NCI-H2196 (cell line): ENCODE data around the gene PPP1R16B.
"Not testable (repeated sequence)": the region's sequence is repeated elsewhere in the genome, so short reads cannot be mapped to it uniquely, and the experiment has no call there.

Experiments
- DNase-seq: peaks from one replicate; lab custom pipeline; 2025; ENCODE audit not compliant: unreplicated experiment; lab: John Stamatoyannopoulos, UW

The PPP1R16B gene

DNA sequence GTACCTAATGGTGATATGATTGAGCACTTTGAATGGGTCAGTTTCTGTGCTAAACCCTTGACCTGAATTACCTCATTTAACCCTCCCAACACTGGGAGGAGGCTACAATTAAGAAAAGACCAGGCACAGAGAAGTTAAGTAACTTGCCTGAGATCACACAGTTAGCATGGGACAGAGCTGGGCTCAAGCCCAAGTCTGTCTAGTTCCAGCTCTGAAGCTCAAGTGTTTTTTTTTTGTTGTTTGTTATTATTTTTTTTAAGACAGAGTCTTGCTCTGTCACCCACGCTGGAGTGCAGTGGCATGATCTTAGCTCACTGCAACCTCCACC lies 124.7 kb downstream of the PPP1R16B start:
- no peak for DNase-seq

DNA sequence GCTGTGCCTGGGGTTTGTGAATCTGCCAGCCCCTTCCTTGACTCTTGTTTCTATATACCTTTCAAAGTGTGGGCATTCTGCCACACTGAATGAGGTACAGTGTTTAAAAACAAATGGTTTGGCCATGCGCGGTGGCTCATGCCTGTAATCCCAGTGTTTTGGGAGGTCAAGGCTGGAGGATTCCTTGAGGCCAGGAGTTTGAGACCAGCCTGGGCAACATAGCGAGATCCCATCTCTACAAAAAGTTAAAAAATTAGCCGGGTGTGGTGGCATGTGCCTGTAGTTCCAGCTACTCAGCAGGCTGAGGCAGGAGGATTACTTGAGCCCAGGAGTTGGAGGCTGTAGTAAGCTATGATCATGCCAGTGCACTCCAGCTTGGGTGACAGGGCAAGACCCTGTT lies 126.5 kb downstream of the PPP1R16B start:
- no peak for DNase-seq

DNA sequence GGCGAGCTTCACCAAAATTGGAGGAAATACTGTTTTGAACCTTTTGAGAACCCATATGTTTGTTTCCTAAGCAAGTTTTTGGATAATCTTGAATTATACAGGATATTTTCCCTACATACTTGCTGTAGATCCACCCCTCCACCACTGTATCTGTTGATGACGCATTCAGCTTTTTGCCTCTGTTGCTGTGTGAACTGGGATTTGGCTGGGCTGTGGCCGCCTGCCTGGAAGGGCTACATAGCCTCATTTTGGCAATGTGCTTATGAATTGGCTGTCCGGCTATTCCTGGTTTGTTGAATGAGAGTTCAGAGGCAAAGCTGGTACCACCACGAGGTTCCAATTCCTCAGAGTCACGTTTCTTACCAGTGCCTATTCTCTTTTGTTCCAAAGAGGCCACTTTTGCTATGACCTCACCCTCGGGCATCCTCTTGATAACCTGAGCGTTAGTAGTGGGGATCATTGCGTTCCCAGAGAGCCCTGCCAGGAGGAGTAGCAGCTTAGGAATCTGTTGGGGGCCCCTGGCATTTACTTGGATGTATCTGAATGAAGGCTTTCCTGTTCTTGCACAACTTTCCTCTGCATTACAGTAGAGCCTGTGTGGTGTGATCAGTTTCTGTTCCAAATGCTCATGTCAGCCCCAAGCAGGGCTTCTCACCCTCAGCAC lies 127.1 kb downstream of the PPP1R16B start:
- DNase-seq, result no peak

DNA sequence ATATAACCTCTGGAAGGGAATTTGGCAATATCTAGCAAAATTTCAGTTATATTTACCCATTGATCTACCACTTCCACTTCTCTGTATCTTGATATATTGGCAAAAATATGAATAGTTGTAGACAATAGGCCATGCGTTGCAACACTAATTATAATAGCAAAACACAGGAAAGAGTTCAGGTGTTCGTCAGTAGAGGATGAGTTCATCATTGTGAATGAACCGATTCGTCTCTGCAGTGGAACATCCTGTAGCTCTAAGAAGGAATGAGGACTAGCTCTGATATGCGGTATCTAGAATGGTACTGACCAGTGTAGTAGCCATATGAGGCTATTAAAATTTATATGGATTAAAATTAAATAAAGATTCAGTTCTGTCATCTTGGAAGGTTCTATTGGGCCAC lies 129.0 kb downstream of the PPP1R16B start:
- DNase-seq, result no peak

DNA sequence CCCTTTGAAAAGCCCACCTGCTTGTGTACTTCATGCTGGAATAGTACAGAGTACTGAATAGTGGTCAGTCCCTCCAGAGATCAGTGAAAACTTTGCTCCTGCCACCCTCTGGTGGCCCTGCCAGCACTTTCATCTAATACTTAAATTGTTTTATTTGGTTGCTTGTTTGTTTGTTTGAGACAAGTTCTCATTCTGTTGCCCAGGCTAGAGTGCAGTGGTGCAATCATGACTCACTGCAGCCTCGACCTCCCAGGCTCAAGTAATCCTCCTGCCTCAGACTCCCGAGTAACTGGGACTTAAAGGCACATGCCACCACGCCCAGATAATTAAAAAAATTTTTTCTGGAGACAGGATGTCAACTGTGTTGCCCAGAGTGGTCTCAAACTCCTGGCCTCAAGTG lies 129.8 kb downstream of the PPP1R16B start:
- no peak for DNase-seq

DNA sequence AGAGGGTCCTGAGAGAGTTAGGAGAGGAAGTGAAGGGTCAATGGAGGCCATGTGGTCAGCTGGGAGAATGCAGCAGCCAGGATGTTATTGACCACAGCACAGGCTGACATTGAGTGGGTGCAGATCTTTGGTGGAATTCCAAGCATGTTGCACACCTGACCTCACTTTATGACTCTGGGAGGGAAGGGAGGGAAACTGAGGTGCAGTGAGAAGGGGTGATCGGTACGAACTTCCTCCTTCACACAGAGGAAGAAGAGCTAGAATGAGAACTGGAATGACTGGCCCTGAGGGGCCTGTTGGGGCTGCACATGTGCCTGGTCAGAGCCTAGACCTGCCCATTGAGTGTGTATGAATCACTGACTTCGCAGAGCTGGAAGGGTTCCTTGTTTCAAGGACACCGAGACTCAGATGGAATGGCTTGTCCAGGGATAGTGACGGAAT lies 130.5 kb downstream of the PPP1R16B start:
- DNase-seq, result no peak

DNA sequence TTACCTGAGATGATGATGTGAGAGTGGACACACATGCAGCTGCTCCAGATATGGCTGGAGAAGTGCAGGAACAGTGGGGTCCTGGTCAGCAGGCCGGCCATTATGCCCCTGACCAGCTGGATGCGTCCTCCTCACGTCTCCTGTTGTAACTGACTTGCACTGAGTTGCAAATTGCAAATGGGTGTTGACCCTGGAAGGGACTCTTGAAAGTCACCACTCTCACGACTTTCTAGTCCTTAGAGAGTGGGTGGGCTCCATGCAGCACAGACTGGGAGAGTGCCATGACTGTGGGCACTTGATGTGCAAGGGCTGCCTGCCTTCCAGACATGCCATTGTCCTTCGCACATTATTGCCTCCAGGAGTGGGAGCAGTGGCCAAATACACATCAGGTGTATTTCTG lies 131.5 kb downstream of the PPP1R16B start:
- DNase-seq, result no peak

DNA sequence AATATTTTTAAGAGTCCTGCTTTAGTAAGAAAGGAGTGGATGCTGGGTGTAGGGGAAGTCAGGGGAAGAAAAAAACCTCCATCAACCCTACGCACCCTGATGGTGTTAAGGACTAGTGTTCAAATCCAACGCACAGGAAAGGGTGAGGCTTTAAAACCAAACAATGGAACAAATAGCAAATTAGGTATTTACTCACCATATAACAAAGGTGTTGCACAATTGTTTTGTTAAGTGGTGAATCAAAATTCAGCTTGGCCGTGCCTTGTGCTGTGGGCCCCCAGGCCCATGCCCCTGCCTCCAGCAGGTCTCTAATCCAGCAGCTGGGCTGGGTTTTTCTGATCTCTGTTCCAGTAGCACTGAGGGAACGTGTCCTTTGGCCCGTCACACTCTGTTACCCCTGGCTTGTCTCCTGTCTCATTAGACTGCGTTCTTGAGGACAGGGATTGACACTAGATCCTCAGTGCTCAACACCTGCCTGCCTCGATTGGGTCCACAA lies 132.5 kb downstream of the PPP1R16B start:
- no peak for DNase-seq

DNA sequence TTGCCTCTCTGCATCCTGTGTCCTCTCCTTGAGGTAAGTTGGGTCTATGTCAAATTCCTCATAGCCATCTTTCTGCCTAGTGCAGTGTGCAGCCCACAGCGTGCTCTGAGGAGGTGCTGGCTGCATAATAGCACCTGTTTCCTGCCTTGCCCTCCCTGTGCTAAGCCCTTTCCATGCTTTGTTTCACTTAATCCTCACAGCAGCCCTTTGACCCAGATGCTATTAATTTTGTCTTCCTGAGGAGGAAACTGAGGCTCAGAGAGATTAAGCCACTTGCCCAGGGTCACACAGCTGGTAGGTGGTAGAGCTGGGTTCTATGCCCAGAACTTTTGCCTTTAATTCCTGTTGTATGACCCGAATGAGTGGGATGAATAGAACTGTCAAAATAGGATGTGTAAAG lies 134.2 kb downstream of the PPP1R16B start:
- no peak for DNase-seq

DNA sequence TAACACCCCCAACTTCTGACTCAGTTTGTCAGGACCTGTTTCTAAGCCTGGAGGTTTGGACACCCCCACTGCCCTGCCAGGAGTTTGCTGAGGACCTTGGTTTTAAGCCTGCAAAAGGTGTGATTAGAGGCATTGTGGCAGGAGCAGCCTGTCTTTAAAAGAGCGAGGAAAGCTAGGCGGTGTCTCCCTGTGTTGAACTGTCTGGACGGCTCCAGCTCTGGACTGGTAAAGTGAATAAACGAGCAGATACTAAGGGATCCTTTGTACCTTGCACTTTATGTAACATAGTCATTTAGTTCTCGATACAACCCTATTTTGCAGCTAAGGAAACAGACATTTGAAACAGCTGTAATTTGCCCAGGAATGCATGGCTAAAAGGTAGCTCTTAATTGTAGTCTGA lies 135.1 kb downstream of the PPP1R16B start:
- no peak for DNase-seq

DNA sequence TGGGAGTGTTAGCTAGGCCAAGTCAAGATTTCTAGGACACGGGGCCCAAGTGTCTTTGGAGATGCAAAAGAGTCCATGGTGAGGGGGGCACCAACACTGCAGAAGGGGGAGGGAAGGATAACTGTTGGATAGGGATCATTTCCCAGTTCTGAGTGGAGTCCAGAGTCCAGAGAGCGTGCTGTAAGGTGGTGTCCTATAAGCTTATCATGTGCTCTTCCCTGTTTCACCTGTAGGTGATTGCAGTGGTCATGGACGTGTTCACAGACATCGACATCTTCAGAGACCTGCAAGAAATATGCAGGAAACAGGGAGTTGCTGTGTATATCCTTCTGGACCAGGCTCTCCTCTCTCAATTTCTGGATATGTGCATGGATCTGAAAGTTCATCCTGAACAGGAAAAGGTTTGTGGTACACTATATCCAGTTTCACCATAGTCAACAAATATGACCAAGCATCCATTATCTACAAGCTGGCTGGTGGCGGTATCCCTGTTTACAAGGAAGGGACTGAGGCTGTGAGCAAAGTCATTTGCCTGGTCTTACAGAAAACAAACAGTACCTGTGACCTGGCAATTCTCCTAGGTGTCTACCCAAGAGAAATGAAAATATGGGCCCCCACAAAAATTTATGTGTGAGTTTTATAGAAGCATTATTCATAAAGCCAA lies 136.4 kb downstream of the PPP1R16B start:
- no peak for DNase-seq

DNA sequence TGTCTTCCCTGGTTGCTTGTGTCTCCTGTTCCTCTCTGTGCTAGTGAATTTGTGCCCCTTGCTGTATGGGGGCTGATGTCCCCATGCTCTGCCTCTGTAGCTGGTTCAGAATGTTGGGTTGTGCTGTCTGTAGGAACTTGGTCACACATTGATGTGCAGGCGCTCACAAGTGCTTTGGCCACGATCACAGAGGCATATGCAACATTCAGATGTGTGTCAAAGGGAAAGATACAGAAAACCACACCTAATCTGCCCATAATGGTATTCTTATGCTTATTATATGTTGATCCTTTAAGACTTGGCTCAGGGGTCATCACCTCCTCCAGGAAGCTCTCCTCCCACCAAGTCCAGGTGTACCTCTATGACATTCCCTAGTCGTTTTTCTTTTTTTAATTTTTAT lies 139.5 kb downstream of the PPP1R16B start:
- no peak for DNase-seq

DNA sequence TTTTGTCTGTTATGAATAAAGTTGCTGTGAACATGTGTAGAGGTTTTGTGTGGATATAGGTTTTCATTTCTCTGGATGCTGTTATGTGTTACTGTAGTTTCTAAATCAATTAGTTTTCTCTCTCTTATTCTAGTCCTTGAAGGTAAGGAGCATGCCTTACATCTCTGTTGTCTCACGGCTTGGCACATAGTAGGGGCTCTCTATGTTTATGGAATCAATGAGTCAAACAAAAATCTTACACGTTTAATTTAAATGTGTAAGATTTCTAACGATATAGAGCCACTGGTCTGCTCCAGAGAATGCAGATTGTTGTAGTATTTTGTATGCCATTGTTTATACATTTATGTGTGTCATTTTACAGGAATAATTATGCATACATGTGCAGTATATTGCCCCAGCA lies 141.3 kb downstream of the PPP1R16B start:
- DNase-seq, result no peak

DNA sequence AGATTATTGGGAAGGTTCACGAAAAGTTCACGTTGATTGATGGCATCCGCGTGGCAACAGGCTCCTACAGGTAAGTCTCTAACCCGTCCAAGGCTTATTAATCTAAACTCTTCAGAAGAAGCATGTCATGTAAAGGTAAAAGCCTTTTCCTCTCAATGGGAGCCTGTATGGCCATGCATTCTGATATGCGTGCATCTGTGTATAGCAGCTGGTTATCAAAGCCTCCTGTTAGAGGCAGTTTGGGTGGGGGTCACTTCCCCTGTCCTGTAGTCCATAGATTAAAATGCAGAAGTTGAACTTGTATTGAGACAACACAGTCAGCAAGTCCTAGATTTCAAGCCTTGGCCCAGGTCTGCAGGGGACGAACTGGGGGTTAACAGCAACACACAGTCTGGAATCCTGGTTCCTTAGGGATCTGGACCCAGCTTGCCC lies 142.4 kb downstream of the PPP1R16B start:
- DNase-seq, result no peak

DNA sequence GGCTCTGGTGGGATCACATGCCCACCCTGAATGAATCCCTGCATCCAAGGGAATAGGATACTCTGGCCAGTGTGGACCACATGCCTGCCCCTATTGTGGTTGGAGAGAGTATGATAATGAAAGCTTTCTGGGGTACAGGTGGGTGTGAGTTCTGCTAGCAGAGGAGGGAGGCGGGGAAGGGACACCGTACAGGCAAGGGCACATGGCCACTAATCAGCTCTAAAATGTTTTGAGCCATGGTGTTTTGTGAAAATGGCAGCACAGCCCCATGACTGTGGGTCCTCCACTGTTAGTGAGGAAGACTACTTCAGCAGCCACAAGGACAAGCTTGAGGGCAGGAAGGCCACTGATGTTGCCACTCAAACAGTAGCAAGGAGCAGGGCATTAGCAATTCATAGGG lies 144.8 kb downstream of the PPP1R16B start:
- no peak for DNase-seq

DNA sequence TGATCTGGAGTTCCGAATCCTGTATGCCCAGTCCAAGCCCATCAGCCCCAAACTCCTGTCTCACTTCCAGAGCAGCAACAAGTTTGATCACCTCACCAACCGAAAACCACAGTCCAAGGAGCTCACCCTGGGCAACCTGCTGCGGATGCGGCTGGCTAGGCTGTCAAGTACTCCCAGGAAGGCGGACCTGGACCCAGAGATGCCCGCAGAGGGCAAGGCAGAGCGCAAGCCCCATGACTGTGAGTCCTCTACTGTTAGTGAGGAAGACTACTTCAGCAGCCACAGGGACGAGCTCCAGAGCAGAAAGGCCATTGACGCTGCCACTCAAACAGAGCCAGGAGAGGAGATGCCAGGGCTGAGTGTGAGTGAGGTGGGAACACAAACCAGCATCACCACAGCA lies 146.1 kb downstream of the PPP1R16B start:
- DNase-seq, result no peak

DNA sequence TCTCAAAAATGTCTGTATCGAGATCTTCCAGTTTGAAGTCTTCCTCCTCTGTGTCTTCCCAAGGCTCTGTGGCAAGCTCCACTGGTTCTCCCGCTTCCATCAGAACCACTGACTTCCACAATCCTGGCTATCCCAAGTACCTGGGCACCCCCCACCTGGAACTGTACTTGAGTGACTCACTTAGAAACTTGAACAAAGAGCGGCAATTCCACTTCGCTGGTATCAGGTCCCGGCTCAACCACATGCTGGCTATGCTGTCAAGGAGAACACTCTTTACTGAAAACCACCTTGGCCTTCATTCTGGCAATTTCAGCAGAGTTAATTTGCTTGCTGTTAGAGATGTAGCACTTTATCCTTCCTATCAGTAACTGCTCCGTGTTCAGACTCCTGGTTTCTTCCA lies 146.7 kb downstream of the PPP1R16B start:
- no peak for DNase-seq

DNA sequence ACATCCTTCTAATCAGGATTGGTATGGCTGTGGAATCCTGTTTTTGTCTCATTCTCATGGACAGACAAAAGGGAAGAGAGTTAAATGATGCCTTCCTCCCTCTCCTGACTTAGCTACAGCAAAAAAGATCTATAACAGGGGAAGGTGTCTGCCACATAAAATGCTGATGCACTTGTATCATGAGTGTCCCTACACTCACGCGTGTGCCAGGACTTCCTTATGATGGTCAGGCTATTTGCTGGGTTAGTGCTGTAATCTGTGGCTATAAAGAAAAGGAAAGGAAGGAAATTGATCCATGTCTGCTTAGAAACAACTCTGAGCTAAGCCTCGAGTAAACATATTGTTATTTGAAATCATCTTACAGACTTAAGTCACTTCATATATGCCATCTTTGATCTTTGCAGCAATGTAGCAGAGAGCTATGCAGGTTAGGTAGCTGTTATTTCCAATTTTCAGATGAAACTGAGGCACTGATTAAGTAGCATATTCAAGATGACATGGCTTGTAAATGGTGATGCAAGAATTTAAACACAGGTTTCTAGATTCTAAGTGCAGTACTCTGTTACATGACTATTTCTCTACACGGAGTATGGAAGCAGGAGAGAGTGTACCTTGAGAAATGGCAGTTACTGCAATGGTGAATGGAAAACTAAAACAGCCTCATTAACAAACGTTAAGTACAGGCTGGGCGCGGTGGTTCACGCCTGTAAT lies 148.3 kb downstream of the PPP1R16B start:
- no peak for DNase-seq

DNA sequence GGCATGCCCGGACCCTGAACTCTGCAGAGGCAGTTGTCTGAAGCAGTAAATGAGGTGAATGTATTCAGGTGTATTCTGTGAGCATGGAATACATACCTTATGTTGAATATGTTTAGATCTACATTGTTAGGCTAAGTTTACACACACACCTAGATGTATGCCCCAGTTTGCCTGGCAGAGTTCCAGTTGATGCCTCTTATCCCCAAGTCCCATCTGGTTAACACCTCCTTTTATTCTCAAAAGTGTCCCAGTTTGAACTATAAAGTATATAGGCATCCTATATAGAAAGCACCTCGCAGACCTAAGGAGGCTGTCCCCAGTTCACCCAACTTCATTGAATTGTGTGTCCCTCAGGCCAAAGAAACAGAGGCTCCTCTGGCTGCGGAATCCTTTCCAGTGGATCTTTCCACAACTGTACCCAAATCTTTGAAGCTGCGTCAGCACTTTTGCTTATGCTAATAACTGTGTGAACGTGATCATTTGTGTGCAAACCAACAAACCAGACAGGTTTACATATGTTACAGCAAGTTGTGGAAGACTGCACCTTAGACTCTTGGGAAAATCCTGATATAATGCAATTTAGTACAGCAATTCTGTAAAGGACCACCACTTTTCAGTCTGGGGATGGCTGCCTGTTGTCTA lies 151.9 kb downstream of the PPP1R16B start:
- no peak for DNase-seq

DNA sequence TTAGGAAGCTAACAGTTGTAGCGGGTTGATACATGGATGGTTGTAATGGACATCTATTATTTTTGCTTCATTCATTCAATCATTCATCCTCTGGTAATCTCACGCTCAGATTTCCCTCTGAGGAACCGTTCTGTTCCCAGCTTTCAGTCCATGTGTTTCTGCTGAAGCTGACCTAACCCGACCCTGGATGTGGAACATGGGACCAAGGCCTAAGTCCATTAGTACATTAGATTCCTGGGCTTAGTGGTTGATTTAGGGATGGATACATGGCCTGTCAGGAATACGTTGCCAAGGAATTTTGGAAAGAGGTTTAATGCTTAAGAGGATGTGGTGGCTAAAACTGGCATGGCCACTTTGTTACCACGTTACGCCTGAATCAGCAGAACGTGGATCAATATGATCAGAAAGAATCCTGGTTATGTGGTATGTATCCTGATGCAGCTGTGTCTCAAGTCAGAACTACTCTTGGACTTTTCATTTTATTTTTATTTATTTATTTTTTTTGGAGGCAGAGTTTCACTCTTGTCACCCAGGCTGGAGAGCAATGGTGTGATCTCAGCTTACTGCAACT lies 152.5 kb downstream of the PPP1R16B start:
- DNase-seq, result no peak

DNA sequence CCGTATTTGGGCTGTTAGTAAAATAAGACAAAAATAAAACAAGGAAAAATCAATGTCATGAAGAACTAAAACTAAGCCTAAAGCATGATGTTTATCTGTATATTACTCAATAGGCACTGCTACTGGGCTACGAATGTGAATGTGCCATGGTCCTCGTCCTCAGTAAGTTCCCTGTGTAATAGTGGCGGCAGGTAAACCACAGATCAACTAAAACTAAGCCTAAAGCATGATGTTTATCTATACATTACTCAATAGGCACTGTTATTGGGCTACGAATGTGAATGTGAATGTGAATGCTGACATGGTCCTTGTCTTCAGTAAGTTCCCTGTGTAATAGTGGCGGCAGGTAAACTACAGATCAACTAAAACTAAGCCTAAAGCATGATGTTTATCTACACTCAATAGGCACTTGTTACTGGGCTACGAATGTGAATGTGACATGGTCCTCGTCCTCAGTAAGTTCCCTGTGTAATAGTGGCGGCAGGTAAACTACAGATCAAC lies 154.7 kb downstream of the PPP1R16B start:
- DNase-seq, result not testable (repeated sequence)
